CD4-positive, alpha-beta memory T cell (primary cell): ENCODE measurements around the gene RPP25L. TPM values are rescaled to one million over a fixed set of nuclear protein-coding genes. Genes with fewer than 3 reads are reported as not detected.

ENCODE experiments used
- polyA plus RNA-seq, 2 donors: library from polyadenylated mRNA; unstranded; fragments of 300-500 nt; fragmentation: Illumina TruSeq; gene quantifications; one replicate each; pipeline ENCODE4 v1.2.3, GENCODE V29; 2021
- total RNA-seq, 2 experiments: library from RNA; stranded (reverse); gene quantifications; one replicate each; pipeline ENCODE4 v1.2.3, GENCODE V29; 2021

RPP25L gene
- total and polyA plus RNA-seq, 4 experiments from 2014 or later: 28.5 to 46.5 (median 34.0) TPM

Other genes with a start within 250 kb of the RPP25L start
- 1 to 10 TPM; 1.3 to 1.4 TPM for gene MYORG, start 235.2 kb downstream of the RPP25L start, total RNA-seq
- under 1 TPM; 0.09 to 0.55 TPM for gene MYORG, start 235.2 kb downstream of the RPP25L start, polyA plus RNA-seq
- gene FAM219A, start 153.5 kb downstream of the RPP25L start, total RNA-seq: 10 to 100 TPM; 13.9 to 16.3 TPM
- gene FAM219A, start 153.5 kb downstream of the RPP25L start, polyA plus RNA-seq: 1 to 10 TPM in 1 of 2 donors, under 1 TPM in 1; 0.33 to 1.4 TPM
- gene DNAI1, start 153.3 kb downstream of the RPP25L start, total RNA-seq: not detected
- not detected for gene DNAI1, start 153.3 kb downstream of the RPP25L start, polyA plus RNA-seq
- not detected for gene ENHO, start 89.1 kb downstream of the RPP25L start, total RNA-seq
- under 1 TPM in 1 of 2 donors, not detected in 1; 0.47 TPM for gene ENHO, start 89.1 kb downstream of the RPP25L start, polyA plus RNA-seq
- gene CNTFR, start 22.4 kb downstream of the RPP25L start, total RNA-seq: not detected
- gene CNTFR, start 22.4 kb downstream of the RPP25L start, polyA plus RNA-seq: not detected
- 10 to 100 TPM; 57.8 to 62.0 TPM for gene DCTN3, start 8.4 kb upstream of the RPP25L start, total RNA-seq
- gene DCTN3, start 8.4 kb upstream of the RPP25L start, polyA plus RNA-seq: 100 to 1,000 TPM; 112 to 144 TPM
- not detected for gene ARID3C, start 17.0 kb upstream of the RPP25L start, total RNA-seq
- not detected for gene ARID3C, start 17.0 kb upstream of the RPP25L start, polyA plus RNA-seq
- gene SIGMAR1, start 25.7 kb upstream of the RPP25L start, total RNA-seq: 10 to 100 TPM; 56.1 to 59.5 TPM
- 100 to 1,000 TPM; 126 to 193 TPM for gene SIGMAR1, start 25.7 kb upstream of the RPP25L start, polyA plus RNA-seq
- 100 to 1,000 TPM; 251 to 261 TPM for gene GALT, start 34.6 kb upstream of the RPP25L start, total RNA-seq
- gene GALT, start 34.6 kb upstream of the RPP25L start, polyA plus RNA-seq: 10 to 100 TPM; 81.9 to 82.9 TPM
- 100 to 1,000 TPM; 204 to 209 TPM for gene IL11RA, start 40.1 kb upstream of the RPP25L start, total RNA-seq
- 10 to 100 TPM; 13.6 to 18.4 TPM for gene IL11RA, start 40.1 kb upstream of the RPP25L start, polyA plus RNA-seq
- not detected for gene CCL27, start 50.6 kb upstream of the RPP25L start, total RNA-seq
- gene CCL27, start 50.6 kb upstream of the RPP25L start, polyA plus RNA-seq: under 1 TPM in 1 of 2 donors, not detected in 1; 0.59 TPM
- not detected for gene CCL19, start 79.2 kb upstream of the RPP25L start, total RNA-seq
- gene CCL19, start 79.2 kb upstream of the RPP25L start, polyA plus RNA-seq: not detected
- gene CCL21, start 98.0 kb upstream of the RPP25L start, total RNA-seq: not detected
- gene CCL21, start 98.0 kb upstream of the RPP25L start, polyA plus RNA-seq: not detected